ENCODE measurements around the gene FBN2. TPM values are rescaled to one million over a fixed set of nuclear protein-coding genes. Genes with fewer than 3 reads are reported as not detected.
"Not testable (repeated sequence)": the region's sequence is repeated elsewhere in the genome, so short reads cannot be mapped to it uniquely, and the experiment has no call there.

The FBN2 gene
- total RNA-seq, 1 donor from 2014 or later: 34.1 TPM

GRCh38 chr5:128453121-128453520, 84.9 kb downstream of the FBN2 start:
- TF ChIP-seq CTCF (IDR thresholded peaks at IDR 0.05; ENCODE audit: borderline replicate concordance): no peak
- intact Hi-C loops (cut with micrococcal nuclease): no loop called here
- Histone ChIP-seq H3K9me3 (replicated peaks) (peaks cover 12% of the 10 kb centered on the region), H3K27ac (replicated peaks) (no peak overlapping the region), H3K4me1 (peaks cover 9% of the 10 kb centered on the region), H3K36me3 (no peaks in the 10 kb centered on the region), H3K27me3 (ENCODE audit: low read depth) (no peaks in the 10 kb centered on the region), H3K4me3 (no peak overlapping the region)
- DNase-seq: no peak

- H3K27ac ChIP-seq (replicated peaks); H3K36me3 ChIP-seq; DNase-seq; H3K27me3 ChIP-seq (ENCODE audit: low read depth); intact Hi-C loops (cut with micrococcal nuclease); H3K4me1 ChIP-seq; H3K4me3 ChIP-seq: not testable (repeated sequence)
- peaks cover 30% of the 10 kb centered on the region for H3K9me3 ChIP-seq (replicated peaks)
These were observed 90.8 kb downstream of the FBN2 start for GRCh38 chr5:128447224-128447623.

GRCh38 chr5:128441941-128442350, 96.1 kb downstream of the FBN2 start:
- Histone ChIP-seq H3K27me3 (ENCODE audit: low read depth) (no peaks in the 10 kb centered on the region), H3K9me3 (replicated peaks) (peaks cover 6% of the 10 kb centered on the region), H3K4me1 (peaks cover 8% of the 10 kb centered on the region), H3K4me3 (no peak overlapping the region), H3K27ac (replicated peaks) (no peak overlapping the region), H3K36me3 (no peaks in the 10 kb centered on the region)
- intact Hi-C loops (cut with micrococcal nuclease): no loop called here
- DNase-seq: no peak
- TF ChIP-seq CTCF (IDR thresholded peaks at IDR 0.05; ENCODE audit: borderline replicate concordance): no peak

GRCh38 chr5:128441165-128441564, 96.9 kb downstream of the FBN2 start:
- Histone ChIP-seq H3K4me1 (peaks cover 8% of the 10 kb centered on the region), H3K27me3 (ENCODE audit: low read depth) (no peaks in the 10 kb centered on the region), H3K36me3 (no peaks in the 10 kb centered on the region), H3K4me3 (no peak overlapping the region), H3K27ac (replicated peaks) (no peak overlapping the region), H3K9me3 (replicated peaks) (no peaks in the 10 kb centered on the region)
- intact Hi-C loops (cut with micrococcal nuclease): no loop called here
- TF ChIP-seq CTCF (IDR thresholded peaks at IDR 0.05; ENCODE audit: borderline replicate concordance): no peak
- no peak for DNase-seq

- Histone ChIP-seq H3K36me3 (no peaks in the 10 kb centered on the region), H3K27ac (replicated peaks) (no peak overlapping the region), H3K4me1 (peaks cover 3% of the 10 kb centered on the region), H3K9me3 (replicated peaks) (no peaks in the 10 kb centered on the region), H3K4me3 (no peak overlapping the region), H3K27me3 (ENCODE audit: low read depth) (no peaks in the 10 kb centered on the region)
- no peak for DNase-seq
- intact Hi-C loops (cut with micrococcal nuclease): no loop called here
- no peak for TF ChIP-seq CTCF (IDR thresholded peaks at IDR 0.05; ENCODE audit: borderline replicate concordance)
These were observed 101.3 kb downstream of the FBN2 start for GRCh38 chr5:128436749-128437188.

GRCh38 chr5:128435861-128436260, 102.2 kb downstream of the FBN2 start:
- no peak for DNase-seq
- Histone ChIP-seq H3K27me3 (ENCODE audit: low read depth) (no peaks in the 10 kb centered on the region), H3K36me3 (no peaks in the 10 kb centered on the region), H3K4me1 (no peaks in the 10 kb centered on the region), H3K9me3 (replicated peaks) (no peaks in the 10 kb centered on the region), H3K27ac (replicated peaks) (no peak overlapping the region), H3K4me3 (no peak overlapping the region)
- no peak for TF ChIP-seq CTCF (IDR thresholded peaks at IDR 0.05; ENCODE audit: borderline replicate concordance)
- intact Hi-C loops (cut with micrococcal nuclease): no loop called here
